ENCODE data around the gene SDHA.
"Not testable (repeated sequence)": the region's sequence is repeated elsewhere in the genome, so short reads cannot be mapped to it uniquely, and the experiment has no call there.

- TF ChIP-seq POLR2AphosphoS5 (IDR thresholded peaks at IDR 0.05; ENCODE audit: low read depth, low read length); CTCF (IDR thresholded peaks at IDR 0.05); REST (IDR thresholded peaks at IDR 0.05; ENCODE audit: insufficient read depth in 1 of 2, low read depth in 2 of 2, low read length in 1 of 2); SIN3A (IDR thresholded peaks at IDR 0.05; ENCODE audit: borderline replicate concordance, insufficient read depth, low read depth, low read length); TCF7L2 (IDR thresholded peaks at IDR 0.05; ENCODE audit: low read depth, low read length): not testable (repeated sequence)
Observed at GRCh38 chr5:215256-215655, 2.9 kb upstream of the SDHA start.

All from Panc1 (cell line).